Measurements from ENCODE around the gene FASN.

The FASN gene

DNA sequence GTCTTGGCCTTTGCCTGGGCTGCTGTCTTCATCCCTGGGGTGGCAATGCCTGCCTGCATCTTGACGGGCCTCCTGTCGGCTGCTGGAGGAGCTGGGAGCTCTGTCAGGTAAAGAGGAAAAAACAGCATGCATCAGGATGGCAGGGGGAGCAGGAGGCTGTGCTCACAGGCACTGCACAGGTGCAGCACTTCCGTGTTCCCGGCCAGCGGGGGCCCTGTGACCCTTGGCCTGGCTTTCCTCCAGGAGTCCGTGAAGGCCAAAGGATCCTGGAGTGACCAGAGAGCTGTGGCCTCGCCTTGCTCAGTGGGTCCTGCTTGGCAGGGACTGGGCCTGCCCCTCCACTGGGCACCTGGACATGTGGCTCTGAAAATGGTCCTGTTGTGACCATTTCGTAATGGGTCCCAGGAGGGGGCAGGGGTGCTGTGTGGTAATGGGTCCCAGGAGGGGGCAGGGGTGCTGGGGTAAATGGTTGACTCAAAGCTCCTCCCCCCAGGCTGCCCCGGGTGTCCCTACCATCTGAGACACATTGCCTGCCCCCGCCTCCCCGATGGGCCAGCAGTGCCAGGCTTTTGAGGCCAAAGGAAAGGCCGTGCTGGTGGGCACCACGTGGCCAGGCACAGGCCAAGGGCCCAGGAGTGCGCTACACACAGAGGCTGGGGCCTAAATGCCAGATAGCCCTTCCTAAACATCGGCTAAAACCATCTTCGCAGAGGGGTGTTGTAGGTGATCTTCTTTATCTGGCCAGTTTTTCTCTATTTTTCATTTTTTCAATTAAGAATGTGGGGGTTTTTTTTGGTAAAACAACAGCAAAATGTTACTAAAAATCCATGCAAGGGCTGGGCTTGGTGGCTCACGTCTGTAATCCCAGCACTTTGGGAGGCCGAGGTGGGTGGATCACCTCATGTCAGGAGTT lies 4.0 kb upstream of the FASN start:
- DNase-seq (ENCODE audit: low read depth in 2 of 2) = no peak

DNA sequence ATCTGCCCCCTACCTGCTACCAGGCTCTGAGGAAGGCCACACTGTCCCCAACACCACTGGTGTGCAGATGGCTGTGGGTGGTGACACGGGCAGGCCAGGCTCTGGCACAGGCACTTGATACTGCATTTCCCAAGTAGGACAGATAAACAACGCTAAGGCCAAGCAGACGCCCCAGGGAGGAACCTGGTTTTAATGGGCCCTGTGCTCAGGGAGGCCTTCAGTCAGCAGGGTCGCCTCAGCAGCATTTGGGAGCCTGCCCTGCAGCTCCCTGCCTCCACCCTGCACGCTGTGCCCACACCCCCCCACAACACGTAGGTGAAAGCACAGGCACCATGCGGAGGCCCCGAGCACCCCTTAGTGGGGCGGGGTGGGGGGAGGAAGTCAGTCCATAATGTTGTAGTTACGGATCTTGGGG lies 3.3 kb upstream of the FASN start:
- DNase-seq (ENCODE audit: low read depth in 2 of 2) = no peak

DNA sequence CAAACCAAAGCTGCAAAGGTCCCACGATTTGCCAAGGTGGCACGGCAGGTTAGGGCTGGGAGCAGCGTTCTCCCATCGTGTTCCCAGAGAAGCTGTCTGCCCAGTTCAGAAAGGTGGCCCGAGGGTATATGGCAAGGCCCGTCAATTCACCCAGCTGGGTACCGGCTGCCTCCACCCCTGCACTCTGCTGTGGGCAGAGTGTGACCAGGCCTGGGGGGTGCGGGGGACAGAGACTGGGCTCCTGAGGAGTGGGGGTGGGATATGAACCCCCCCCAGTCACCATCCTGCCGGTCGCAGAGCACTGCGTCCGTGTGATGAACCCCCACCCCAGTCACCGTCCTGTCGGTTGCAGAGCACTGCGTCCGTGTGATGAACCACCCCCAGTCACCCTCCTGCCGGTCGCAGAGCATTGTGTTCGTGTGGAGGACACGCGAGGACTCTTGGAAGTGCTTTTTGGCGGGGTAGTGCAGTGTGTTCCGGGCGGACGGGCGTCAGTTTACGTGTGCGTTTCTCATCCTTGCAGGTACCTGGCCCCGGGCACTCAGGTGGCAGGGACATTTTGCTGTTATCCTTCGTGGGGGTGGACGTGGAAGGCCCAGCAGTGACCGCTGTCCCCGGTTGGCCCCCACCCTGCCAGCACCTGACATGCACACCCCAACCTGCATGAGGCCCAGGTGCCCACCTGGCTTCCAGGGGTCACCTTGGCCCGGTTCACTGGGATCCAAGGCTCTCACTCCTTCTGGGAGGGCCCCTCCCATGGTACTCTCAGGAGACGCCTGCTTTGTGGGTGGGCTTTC lies 2.7 kb upstream of the FASN start:
- no peak for DNase-seq (ENCODE audit: low read depth in 2 of 2)

DNA sequence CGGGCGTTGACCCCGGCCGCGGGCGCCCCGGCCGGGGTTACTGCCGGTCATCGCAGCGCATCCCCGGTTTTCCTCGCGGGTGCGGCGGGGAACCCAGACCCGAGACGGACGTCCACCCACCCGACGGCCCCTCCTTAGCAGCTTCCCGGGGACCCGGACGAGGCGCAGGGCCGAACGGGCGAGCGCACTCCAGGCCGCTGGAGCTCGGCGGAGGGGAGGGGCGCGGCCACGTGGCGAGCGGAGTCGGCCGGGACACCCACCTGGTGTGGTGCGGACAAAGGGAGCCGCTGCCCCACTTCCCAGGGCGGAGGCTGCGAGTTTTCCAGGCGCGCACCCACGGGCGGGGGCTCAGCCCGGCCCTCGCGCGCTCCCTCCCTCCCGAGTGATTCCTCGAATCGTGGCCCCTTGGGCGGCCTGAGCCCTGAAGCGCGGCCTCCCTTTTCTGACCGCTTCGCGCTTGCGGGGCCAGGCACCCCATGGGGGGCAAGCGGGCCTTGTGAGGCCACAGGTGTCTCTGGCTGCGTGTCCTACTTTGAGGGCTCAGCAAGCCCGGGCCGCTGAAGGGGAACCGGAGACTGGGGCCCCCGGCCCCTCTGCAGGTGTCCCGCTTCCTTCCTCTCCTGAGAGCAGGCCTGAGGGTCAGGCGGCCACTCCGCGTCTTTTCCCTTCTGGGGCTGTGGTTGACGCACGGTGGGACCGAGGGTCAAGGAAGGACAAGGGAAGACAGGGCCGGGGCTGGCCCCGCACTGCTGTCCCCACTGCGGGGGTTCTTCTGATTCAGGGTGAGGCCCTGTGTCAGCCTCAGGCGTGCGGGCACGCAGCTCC lies 1.1 kb upstream of the FASN start:
- no peak for DNase-seq (ENCODE audit: low read depth in 2 of 2)

DNA sequence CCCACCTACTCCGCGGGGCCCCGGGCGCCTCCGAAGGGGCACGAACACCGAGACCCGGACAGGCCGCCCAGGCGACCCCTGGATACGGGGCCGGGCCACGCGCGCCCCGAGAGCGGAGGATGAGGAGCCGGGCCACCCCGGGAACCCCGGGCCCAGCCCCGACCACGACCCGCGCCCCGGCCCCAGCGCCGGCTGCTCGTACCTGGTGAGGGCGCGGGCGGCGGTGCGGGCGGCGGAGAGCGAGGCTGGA lies 192 bp downstream of the FASN start:
- DNase-seq (ENCODE audit: low read depth in 2 of 2) = no peak

DNA sequence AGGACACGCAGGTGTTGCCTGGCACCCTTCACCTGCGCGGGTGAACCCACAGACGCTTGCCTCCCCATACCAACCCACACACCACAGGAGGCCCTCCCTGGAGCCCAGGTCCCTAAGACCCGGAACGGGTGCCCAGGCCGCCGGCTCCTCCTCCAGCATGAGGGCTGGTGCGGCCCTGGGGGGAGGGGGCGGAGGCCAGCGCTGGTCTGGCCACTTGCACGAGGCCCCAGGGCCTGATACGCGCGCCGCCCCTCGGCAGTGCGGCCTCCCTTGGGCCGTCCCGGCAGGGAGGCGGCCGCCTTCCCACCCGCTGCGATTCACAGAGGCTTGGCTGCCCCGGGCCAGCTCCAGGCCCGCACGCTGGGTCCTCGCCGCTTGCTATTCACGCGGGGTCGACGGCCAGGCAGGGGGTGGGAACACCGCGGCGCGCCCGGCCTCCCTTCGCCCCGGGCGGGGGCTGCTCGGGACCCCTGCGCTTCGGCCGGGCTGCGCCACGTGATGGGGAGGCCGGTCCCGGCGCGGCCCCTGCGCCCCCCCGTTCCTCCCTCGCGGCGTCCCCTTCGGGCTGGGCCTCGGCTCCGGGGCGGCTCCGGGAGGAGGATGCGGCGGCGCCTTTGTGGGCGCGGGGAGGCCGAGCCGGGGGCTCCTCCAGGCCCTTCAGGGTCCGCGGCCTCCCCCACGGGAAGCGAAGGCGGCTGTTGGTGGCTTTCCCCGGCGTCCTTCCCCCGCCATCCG lies 685 bp downstream of the FASN start:
- DNase-seq (ENCODE audit: low read depth in 2 of 2) = no peak

DNA sequence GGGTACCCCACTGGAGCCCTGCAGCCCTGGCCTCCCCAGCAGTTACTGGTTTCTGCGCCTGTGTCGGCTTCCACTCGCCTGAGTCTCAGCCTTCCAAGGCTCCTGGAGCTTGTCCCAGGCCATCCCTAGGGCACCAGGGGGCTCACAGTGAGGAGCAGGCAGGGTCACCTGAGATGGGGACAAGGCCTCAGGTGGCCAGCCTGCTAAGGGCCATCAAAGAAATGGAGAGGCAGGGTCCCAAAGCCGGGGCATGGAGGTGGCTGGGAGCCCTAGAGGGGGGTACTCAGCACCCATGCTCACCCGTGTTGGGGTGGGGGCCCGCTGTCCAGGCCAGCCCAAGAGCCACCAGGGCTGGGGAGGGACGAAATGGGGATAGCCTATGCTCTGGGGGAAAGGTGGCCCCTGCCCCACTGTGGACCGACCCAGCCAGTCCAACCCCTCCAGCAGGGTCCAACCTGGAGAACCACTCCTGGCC lies 1.3 kb downstream of the FASN start:
- DNase-seq (ENCODE audit: low read depth in 2 of 2) = no peak

DNA sequence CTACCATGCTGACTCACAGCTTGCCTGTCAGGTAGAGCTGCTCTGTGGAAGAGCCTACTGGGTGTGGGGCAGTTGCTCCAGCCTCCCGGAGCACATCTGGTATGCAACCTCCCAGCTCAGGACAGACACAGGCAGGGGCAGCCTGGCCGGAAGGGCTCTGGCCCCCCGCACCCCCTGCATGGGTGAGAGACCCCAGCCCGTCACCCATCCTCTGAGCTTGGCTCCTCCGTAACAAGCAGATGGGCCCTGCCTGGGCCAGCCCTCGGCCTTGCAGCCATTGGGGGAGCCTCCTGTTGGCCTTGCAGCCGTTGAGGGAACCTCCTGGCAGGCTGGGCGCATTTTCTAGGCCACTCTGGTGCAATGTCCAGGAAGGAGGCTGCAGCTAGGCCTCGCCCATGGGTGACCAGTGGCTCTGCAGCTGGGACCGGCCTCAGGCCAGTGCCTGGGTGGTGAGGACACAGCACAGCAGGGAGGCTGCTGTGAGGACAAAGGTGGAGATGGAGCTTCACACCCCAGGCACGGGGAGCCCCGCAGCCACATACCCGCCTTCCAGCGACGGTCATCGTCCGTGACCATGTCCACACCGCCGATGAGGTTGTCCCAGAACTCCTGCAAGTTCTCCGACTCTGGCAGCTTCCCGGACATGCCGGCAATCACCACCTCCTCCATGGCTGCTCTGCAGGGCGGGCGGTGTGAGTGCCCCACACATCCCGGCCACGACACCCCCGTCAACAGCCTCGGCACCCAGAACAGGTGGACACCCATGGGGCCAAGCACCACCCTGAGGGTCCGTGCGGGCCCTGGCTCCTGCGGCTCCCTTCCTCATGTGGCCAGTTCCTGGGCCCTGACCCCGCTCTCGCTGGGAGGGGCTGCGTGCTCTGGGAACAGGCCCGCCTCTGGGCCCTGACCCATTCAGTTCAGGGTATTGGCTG lies 2.0 kb downstream of the FASN start:
- DNase-seq (ENCODE audit: low read depth in 2 of 2) = no peak

DNA sequence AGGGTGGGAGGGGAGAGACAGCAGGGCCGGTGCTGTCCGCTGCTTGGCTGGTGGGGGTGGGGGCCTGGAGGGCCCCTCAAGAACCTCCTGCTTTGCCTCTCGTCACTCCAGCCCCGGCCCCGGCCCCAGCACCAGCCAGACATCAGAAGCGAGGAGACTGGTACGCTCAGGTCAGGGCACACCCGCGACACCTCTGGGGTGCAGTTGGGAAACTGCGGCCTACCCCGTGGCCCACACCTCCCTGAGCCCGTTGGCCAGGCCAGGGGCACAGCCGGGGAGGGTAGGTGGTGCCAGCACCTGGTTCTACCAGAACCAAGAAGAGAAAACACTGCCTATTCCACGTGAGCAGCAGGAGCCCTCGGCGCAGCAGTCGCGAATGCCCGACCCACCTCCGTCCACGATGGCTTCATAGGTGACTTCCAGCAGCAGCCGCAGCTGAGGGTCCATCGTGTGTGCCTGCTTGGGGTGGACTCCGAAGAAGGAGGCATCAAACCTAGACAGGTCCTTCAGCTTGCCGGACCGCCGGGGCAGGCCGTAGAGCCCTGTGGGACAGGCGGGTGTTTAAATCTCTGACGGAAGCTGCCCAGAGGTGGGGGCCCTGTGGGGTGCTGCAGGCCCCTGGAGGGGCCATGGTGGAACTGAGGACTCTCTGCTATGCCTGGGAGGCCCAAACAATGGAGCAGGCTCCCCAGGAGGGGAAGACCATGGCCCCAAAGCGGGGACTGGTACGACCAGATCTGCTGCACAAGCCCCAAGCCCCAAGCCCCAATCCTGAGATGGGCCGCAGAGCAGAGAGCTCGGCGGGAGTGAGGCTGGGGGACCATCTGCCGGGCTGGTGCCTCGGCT lies 2.9 kb downstream of the FASN start:
- DNase-seq (ENCODE audit: low read depth in 2 of 2) = no peak

DNA sequence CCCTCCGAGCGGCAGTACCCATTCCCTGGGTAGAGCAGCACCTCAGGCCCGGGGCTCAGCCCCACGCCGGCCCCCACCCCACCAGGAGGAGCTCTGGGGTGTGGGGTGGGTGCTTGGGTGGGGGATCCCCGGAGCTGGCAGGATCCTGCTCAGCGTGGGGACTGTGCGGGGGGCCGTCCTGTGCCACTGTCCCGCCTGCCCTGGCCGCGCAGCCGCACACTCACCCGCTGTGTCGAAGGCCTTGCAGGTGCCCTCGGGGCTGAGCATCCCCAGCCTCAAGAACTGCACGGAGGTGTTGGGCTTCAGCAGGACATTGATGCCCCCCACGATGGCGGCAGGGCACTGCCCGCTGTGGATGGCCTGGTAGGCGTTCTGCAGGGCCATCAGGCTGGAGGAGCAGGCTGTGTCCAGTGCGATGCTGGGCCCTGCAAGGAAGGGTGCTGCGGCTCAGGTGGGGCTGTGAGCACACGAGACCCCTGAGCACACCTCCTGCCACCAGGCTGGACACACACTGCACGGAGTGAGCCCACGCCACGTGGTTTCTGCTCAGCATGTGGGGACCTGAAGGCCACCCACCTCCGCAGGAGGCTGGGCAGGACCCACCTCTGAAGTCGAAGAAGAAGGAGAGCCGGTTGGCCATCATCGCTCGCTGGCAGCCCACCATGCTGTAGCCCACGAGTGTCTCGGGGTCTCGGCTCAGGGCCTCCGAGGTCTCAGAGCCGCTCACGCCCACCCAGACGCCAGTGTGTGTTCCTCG lies 4.9 kb downstream of the FASN start:
- DNase-seq (ENCODE audit: low read depth in 2 of 2) = no peak

DNA sequence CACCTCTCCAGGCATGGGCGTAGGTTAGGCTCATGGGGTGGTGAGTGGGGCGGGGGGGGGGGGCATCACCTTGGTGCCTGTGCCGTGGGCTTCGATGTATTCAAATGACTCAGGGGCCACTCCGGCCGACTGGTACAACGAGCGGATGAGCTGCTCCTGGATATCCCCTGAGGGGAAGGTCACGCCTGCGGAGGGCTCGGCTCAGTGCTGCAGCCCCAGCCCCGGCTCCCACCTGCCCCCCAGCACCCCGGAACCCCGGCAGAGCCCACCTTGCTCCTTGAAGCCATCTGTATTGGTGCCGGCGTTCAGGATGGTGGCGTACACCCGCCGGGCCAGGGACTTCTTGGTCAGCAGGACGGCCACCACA lies 5.4 kb downstream of the FASN start:
- no peak for DNase-seq (ENCODE audit: low read depth in 2 of 2)

DNA sequence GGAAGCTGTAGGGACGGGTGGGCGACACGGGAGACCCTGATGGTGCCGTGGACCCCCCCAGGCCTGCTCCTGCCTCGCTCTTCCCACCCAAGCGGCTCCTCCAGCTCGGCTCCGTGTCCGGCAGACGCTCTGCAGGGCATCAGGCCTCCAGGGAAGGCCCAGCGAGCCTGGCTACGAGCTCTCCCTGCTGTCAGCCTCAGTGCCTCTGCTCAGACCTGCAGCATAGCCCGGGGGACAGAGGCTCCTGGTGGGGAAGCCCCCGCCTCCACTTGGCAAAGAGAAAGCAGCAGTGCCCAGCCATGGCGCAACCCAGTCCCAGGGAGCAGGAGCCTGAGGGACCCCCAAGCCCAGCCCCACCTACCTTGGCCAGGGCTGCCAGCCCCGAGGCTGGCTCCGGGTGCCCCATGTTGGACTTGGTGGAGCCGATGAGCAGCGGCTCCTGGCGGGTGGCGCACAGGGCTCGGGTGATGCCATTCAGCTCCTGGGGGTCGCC lies 5.9 kb downstream of the FASN start:
- DNase-seq (ENCODE audit: low read depth in 2 of 2) = no peak

DNA sequence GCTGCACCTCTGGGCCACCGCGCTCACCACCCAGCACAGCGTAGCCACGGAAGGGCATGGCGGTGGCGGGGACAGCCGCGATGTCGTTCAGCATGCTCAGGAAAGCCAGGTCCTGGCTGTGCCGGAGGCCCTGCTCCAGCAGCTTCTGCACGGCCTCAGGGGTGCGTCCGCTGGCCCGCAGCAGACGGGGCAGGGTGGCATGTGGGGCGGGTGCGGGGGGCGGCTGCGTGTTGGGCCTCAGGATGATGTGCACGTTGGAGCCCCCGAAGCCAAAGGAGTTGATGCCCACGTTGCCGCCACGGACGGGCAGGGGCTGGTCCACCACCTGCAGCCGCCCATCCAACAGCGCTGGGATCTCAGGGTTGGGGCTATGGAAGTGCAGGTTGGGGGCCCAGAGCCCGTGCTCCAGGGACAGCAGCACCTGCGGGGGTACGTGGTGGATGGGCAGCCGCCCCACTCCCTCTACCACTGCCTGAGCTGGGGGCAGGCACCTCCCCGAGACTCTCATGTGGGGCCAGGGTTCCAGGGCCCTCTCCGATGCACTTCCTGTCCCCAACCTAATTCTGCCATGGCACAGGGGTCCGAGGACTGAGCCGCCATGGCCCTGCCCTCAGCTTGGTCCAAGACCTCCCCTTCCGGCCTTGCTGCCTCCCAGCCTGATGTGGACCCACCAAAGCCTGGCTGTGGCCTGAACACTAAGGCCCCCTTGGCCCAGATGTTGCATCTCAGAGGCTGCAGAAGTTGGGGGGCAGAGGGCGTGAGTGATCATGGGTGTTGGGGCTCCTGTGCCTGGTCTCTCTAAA lies 6.6 kb downstream of the FASN start:
- no peak for DNase-seq (ENCODE audit: low read depth in 2 of 2)

DNA sequence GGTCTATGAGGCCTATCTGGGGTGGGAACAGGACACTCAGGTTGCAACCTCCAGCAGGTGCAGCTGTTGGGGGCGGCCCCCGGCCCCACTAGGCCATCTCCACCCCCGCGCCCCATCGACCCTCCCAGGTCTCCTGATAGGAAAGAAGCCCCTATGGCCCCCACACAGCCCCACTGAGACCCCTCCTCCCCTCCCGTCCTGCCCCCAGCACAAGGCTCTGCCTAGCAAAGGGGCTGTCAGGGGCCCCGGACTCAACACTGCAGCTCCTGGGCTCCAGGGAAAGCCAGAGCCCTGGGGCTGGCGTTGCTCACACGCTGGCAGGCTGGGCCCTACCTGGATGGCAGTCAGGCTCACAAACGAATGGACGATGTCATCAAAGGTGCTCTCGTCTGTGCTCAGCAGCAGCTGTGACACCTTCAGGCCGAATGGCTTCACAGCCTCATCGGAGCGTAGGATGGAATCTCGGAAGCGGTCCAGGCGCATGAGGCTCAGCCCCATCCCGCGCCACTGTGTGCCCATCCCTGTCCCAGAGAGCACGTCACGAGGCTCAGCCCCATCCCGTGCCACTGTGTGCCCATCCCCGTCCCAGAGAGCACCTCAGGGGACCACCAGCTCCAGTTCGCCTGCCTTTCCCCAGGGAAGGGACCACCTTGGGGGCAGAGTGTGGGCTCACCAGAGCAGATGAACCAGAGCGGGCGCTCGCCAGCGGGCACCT lies 7.3 kb downstream of the FASN start:
- no peak for DNase-seq (ENCODE audit: low read depth in 2 of 2)

DNA sequence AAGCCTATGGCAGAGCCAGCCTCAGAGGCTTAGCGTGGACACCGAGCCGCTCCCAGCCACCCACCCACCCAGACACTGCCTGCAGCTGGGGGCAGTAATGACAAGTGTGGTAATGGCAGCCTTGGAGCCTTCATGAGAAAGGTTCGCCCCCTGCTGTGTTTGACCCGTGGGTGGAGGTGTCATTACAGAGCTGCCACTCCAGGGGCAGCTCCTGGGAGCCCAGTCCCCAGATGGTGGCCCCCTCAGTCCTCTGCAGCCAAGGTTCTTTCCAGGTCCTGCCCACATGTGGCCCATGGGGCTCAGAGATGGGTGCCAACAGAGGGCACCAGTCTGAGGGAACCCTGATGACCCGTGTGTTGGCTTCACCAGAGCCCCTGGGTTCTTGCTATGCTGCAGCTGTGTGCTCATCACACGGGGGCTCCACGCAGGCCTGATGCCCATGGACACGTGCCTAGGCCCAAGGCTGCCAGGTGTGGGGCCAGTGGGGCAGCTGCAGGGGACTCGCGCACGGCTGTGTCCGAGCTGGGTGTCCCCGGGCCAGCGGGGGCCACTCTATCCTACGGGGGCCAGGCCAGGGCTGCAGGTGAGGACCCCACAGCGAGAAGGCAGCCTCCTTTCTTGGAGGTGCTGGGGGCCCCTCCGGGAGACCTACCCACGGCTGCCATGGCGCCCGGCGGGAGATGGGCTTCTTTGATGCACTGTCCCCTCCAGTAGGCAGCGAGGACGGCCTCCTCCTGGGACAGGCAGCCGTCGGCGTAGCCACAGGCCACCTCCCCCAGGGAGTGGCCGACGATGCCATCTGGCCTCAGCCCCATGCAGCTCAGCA lies 8.1 kb downstream of the FASN start:
- DNase-seq (ENCODE audit: low read depth in 2 of 2) = no peak

Measured in stimulated activated CD4-positive, alpha-beta T cell treated with anti-CD3 and anti-CD28 coated beads, Interleukin-15, amount 100 ng/mL, for 48 hours (primary cell).